ENCODE measurements around the gene EPHA10.

Gene EPHA10

DNA sequence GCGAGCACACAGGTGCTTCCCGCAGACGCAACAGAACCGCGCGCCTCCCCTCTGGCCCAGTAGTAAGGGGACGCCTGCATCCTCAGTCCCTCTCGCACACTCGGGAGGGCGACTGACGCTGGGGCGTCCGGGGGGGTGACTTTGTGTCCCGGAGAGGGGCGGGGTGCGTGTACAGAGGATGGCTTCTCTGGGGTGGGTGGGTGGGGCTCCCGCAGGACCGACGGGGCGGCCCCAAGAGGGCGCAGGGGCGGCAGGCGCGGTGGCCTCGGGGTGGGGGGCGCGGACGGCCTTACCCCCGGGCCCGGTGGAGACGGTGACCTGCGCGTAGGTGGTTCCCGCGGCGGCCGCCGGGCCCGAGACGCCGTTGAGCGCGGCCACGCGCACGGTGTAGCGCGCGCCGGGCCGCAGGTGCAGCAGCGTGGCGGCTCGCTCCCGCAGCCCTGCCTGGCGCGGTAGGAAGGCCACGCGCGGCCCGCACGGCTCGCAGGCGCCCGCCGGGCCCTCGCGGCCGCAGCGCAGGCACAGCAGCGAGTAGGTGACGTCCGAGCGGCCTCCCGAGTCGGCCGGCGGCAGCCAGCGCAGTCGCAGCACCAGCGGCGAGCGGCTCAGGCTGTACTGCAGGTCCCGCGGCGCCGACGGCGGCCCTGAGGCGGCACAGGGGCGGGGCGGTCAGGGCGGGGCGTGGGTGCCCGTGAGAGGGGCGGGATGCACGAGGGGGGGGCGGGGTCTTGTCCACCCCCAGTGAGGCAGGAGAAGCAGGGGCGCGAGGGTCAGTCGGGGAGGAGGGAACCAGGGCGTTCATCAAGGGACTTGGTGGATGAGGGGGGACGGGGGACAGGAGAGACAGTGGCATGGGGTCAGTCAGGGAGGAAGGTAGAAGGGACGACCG is 12.1 kb downstream of the EPHA10 start:
- H3K27me3 ChIP-seq (ENCODE audit: insufficient read depth, poor library complexity, severe bottlenecking): peaks cover 39% of the 10 kb centered on the region
- TF ChIP-seq GABPA (IDR thresholded peaks at IDR 0.05; ENCODE audit: low read depth) (no peak), SPI1 (IDR thresholded peaks at IDR 0.05; ENCODE audit: borderline replicate concordance, low read depth) (no peak), POLR2AphosphoS5 (IDR thresholded peaks at IDR 0.05; ENCODE audit: low read depth) (no peak)
- TF ChIP-seq, protein P1, sequence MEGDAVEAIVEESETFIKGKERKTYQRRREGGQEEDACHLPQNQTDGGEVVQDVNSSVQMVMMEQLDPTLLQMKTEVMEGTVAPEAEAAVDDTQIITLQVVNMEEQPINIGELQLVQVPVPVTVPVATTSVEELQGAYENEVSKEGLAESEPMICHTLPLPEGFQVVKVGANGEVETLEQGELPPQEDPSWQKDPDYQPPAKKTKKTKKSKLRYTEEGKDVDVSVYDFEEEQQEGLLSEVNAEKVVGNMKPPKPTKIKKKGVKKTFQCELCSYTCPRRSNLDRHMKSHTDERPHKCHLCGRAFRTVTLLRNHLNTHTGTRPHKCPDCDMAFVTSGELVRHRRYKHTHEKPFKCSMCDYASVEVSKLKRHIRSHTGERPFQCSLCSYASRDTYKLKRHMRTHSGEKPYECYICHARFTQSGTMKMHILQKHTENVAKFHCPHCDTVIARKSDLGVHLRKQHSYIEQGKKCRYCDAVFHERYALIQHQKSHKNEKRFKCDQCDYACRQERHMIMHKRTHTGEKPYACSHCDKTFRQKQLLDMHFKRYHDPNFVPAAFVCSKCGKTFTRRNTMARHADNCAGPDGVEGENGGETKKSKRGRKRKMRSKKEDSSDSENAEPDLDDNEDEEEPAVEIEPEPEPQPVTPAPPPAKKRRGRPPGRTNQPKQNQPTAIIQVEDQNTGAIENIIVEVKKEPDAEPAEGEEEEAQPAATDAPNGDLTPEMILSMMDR (IDR thresholded peaks at IDR 0.05; ENCODE audit: insufficient read depth, low read length): no peak
- TF ChIP-seq, protein P2, sequence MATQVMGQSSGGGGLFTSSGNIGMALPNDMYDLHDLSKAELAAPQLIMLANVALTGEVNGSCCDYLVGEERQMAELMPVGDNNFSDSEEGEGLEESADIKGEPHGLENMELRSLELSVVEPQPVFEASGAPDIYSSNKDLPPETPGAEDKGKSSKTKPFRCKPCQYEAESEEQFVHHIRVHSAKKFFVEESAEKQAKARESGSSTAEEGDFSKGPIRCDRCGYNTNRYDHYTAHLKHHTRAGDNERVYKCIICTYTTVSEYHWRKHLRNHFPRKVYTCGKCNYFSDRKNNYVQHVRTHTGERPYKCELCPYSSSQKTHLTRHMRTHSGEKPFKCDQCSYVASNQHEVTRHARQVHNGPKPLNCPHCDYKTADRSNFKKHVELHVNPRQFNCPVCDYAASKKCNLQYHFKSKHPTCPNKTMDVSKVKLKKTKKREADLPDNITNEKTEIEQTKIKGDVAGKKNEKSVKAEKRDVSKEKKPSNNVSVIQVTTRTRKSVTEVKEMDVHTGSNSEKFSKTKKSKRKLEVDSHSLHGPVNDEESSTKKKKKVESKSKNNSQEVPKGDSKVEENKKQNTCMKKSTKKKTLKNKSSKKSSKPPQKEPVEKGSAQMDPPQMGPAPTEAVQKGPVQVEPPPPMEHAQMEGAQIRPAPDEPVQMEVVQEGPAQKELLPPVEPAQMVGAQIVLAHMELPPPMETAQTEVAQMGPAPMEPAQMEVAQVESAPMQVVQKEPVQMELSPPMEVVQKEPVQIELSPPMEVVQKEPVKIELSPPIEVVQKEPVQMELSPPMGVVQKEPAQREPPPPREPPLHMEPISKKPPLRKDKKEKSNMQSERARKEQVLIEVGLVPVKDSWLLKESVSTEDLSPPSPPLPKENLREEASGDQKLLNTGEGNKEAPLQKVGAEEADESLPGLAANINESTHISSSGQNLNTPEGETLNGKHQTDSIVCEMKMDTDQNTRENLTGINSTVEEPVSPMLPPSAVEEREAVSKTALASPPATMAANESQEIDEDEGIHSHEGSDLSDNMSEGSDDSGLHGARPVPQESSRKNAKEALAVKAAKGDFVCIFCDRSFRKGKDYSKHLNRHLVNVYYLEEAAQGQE (IDR thresholded peaks at IDR 0.05; ENCODE audit: insufficient replicate concordance, low read depth): no peak
- H3K4me3 ChIP-seq (replicated peaks; ENCODE audit: insufficient read depth, low read length): 0 out of 2 replicates have a peak overlapping the region, but pooled peaks have one; percentile 9
- DNase-seq (ENCODE audit: low read depth in 1 of 2, low spot score in 1 of 2): peak in 1 of 2 experiments; percentile 10
- no peak overlapping the region for H3K27ac ChIP-seq (replicated peaks)

DNA sequence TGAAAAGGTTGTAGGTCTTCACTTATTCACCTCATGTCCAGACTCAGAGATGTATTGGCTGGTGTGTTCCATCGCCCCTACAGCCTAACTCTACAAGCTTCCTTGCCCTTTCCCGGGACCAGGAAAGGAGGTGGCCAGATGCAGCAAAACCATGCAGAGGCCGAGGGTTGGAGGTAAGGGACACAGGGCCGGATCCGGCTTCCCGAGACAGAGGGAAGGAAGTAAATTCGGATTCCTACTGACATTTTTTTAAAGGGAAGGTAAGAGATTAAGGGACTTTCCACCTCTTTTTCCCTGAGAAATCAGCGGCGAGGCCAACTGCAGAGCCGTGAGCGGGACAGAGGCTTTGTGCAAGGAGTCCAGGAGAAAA is 12.7 kb downstream of the EPHA10 start:
- Histone ChIP-seq H3K4me3 (replicated peaks; ENCODE audit: insufficient read depth, low read length) (no peak overlapping the region), H3K27me3 (ENCODE audit: insufficient read depth, poor library complexity, severe bottlenecking) (peaks cover 35% of the 10 kb centered on the region), H3K27ac (replicated peaks) (no peak overlapping the region)
- TF ChIP-seq, protein P2 (IDR thresholded peaks at IDR 0.05; ENCODE audit: insufficient replicate concordance, low read depth): no peak
- TF ChIP-seq POLR2AphosphoS5 (IDR thresholded peaks at IDR 0.05; ENCODE audit: low read depth) (no peak), GABPA (IDR thresholded peaks at IDR 0.05; ENCODE audit: low read depth) (no peak), SPI1 (IDR thresholded peaks at IDR 0.05; ENCODE audit: borderline replicate concordance, low read depth) (no peak)
- TF ChIP-seq, protein P1 (IDR thresholded peaks at IDR 0.05; ENCODE audit: insufficient read depth, low read length): no peak
- no peak for DNase-seq (ENCODE audit: low read depth in 1 of 2, low spot score in 1 of 2)

DNA sequence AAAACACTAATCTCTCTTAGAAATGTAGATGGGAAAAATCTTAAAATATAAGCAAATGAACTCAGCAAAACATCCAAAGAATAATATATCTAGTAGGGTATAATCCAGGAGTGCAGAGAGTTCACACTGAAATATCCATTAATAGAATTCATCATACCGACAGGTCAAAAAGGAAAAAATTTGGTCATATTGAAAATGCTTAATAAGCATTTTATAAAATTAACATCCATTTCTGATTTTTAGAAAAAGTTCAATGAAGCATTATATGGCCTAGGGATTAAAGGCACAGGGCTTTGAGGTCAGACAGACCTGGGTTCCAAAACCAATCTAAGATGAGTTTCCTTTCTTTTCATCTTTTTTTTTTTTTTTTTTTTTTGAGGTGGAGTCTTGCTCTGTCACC is 16.4 kb downstream of the EPHA10 start:
- Histone ChIP-seq H3K4me3 (replicated peaks; ENCODE audit: insufficient read depth, low read length) (no peak overlapping the region), H3K27ac (replicated peaks) (no peak overlapping the region), H3K27me3 (ENCODE audit: insufficient read depth, poor library complexity, severe bottlenecking) (peaks cover 17% of the 10 kb centered on the region)
- no peak for TF ChIP-seq GABPA (IDR thresholded peaks at IDR 0.05; ENCODE audit: low read depth)
- no peak for TF ChIP-seq SPI1 (IDR thresholded peaks at IDR 0.05; ENCODE audit: borderline replicate concordance, low read depth)
- TF ChIP-seq, protein P2 (IDR thresholded peaks at IDR 0.05; ENCODE audit: insufficient replicate concordance, low read depth): no peak
- TF ChIP-seq, protein P1 (IDR thresholded peaks at IDR 0.05; ENCODE audit: insufficient read depth, low read length): no peak
- no peak for TF ChIP-seq POLR2AphosphoS5 (IDR thresholded peaks at IDR 0.05; ENCODE audit: low read depth)
- no peak for DNase-seq (ENCODE audit: low read depth in 1 of 2, low spot score in 1 of 2)
